NCI-H748 treated with DMSO at 0.1 percent for 48 hours (cell line): ENCODE results near the gene LYST.

Experiments
- DNase-seq: peaks from one replicate; lab custom pipeline; 2025; lab: John Stamatoyannopoulos, UW

Gene LYST

GRCh38 chr1:235883261-235883927 lies 16.7 kb upstream of the LYST start:
- DNase-seq = no peak

GRCh38 chr1:235882816-235883215 lies 16.1 kb upstream of the LYST start:
- DNase-seq = no peak

GRCh38 chr1:235881930-235882700 lies 15.4 kb upstream of the LYST start:
- no peak for DNase-seq

GRCh38 chr1:235878082-235878811 lies 11.5 kb upstream of the LYST start:
- DNase-seq = no peak

- DNase-seq = no peak
Measured at GRCh38 chr1:235876402-235876841, 9.7 kb upstream of the LYST start.

GRCh38 chr1:235875036-235875597 lies 8.4 kb upstream of the LYST start:
- DNase-seq = no peak

GRCh38 chr1:235874261-235874660 lies 7.6 kb upstream of the LYST start:
- no peak for DNase-seq

- no peak for DNase-seq
Measured at GRCh38 chr1:235873571-235873970, 6.9 kb upstream of the LYST start.

GRCh38 chr1:235873045-235873444 lies 6.3 kb upstream of the LYST start:
- DNase-seq = no peak

GRCh38 chr1:235872270-235872669 lies 5.6 kb upstream of the LYST start:
- no peak for DNase-seq

GRCh38 chr1:235867903-235868469 lies 1.3 kb upstream of the LYST start:
- DNase-seq = no peak

GRCh38 chr1:235866913-235867845 lies 473 bp upstream of the LYST start:
- DNase-seq = peak; percentile 72

GRCh38 chr1:235865565-235866204 lies 1.0 kb downstream of the LYST start:
- no peak for DNase-seq

GRCh38 chr1:235864931-235865525 lies 1.7 kb downstream of the LYST start:
- no peak for DNase-seq

GRCh38 chr1:235864469-235864868 lies 2.2 kb downstream of the LYST start:
- no peak for DNase-seq

GRCh38 chr1:235863699-235864093 lies 3.0 kb downstream of the LYST start:
- no peak for DNase-seq

- no peak for DNase-seq
Measured at GRCh38 chr1:235861857-235862256, 4.8 kb downstream of the LYST start.

- no peak for DNase-seq
Measured at GRCh38 chr1:235860829-235861228, 5.9 kb downstream of the LYST start.

- DNase-seq = no peak
Measured at GRCh38 chr1:235859789-235860188, 6.9 kb downstream of the LYST start.

- no peak for DNase-seq
Measured at GRCh38 chr1:235858766-235859165, 7.9 kb downstream of the LYST start.
